DMS 273 (cell line): ENCODE measurements around the gene ITGA6.

Experiments used
- DNase-seq: peaks from one replicate; lab custom pipeline; 2025; ENCODE audit not compliant: unreplicated experiment; lab: John Stamatoyannopoulos, UW

ITGA6 gene

DNA sequence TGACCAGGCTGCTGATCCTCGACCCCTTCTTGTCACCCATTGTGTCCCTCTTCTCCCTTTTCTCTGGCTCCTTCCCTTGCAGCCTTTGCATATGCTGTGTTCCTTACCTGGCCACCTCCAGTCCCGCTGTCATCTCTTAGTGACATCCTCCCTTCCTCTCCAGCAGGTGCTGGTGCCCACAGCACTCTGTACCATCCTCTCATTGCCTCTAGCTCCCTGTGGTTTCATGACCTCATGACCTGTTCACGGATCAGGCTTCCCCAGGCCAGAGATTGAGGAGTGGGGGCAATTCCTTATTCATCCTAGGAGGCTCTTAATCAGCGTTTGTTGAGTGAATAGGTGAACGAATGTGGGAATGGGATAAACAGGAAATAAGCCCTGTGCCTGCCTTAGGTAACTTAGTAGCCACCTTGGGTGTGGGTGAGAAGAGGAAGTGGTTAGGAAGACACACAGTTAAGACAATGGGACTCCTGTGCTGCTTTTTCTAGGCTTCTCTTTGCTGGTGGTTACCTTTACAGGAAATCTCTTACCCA is 35.5 kb downstream of the ITGA6 start:
- DNase-seq = no peak

GRCh38 chr2:172464400-172465129 is 37.2 kb downstream of the ITGA6 start:
- peak; percentile 10 for DNase-seq

DNA sequence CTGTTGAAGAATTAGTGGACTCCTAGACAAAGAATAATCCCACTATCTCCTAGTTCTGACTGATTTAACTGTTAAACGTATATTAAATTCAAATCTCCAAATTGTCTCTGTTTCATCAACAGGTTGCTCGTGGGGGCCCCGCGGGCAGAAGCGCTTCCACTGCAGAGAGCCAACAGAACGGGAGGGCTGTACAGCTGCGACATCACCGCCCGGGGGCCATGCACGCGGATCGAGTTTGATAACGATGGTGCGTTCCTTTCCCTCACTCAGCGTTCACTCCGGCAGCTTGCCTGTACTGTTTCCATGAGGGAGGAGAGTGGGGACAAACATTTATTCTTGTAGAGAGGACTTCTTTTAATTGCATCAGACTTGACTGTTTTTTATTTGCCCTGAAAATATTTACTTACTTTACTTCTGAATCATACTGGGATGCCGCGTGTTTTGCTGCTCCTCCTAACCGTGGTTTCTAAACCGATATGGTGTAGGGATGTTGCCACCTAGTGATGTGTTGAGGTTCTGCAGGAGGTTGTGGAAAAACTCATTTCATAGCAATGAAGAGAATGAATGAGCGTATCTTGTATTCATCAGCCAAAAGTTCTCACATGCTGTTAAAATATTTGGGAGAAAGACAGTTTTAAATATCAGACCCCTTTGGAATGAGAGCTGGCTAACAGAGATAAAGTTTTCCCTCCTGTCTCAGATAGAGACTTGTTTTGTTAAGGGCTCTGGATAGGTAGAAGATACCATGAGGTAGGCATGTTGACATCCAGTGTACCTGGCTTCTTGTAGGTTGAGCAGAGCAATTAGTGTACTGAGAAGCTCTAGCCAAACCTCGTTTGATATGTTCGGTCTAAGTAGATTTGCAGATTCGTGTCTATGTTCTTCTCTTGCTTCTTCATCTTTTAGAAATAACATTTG is 38.3 kb downstream of the ITGA6 start:
- DNase-seq = peak; percentile 88

- peak; percentile 7 for DNase-seq
These were observed 40.0 kb downstream of the ITGA6 start for GRCh38 chr2:172467382-172467781.

DNA sequence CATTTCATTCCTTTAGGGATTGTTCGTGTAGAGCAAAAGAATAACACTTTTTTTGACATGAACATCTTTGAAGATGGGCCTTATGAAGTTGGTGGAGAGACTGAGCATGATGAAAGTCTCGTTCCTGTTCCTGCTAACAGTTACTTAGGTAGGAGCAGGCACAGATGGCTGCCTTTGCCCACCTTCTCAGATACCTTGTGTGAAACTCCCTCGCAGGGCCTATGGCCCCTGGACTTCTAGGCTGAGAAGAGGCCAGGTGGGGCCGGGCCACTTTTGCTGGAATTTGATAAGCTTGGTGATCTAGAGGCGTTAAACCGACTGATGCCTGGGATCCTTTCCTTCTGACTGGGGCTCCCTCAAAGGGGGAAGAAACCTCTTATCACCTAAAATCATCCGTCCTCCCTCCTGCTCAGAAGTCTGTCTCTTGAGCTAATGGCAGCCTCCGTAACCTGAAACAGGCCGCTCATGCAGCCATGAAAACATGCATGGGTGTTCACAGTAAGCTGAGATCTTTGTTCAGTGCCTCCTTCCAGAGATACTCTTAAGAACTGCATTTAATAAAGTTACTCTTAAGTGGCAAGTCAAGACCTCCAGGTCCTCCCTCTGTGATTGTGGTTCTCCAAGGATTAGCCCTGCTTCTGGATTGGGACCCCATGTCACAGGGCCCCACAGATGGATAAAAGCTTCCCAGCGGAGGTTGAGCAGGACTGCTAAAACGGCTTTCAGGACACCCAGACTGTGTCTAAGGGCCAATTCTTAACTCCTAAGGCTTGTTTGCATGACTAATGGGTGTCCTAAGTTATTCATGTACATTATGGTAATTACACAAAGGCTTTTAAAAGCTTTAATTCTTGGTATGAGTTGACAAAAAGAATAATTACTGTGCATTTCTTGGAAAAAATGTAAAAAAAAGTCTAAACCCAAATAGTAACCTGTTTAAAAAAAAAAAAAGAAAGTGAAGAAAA is 43.9 kb downstream of the ITGA6 start:
- no peak for DNase-seq

- no peak for DNase-seq
These were observed 45.2 kb downstream of the ITGA6 start for GRCh38 chr2:172472446-172473033.

- no peak for DNase-seq
These were observed 45.8 kb downstream of the ITGA6 start for GRCh38 chr2:172473167-172473566.

- no peak for DNase-seq
These were observed 51.0 kb downstream of the ITGA6 start for GRCh38 chr2:172478353-172478752.

GRCh38 chr2:172480301-172481218 is 53.2 kb downstream of the ITGA6 start:
- no peak for DNase-seq

DNA sequence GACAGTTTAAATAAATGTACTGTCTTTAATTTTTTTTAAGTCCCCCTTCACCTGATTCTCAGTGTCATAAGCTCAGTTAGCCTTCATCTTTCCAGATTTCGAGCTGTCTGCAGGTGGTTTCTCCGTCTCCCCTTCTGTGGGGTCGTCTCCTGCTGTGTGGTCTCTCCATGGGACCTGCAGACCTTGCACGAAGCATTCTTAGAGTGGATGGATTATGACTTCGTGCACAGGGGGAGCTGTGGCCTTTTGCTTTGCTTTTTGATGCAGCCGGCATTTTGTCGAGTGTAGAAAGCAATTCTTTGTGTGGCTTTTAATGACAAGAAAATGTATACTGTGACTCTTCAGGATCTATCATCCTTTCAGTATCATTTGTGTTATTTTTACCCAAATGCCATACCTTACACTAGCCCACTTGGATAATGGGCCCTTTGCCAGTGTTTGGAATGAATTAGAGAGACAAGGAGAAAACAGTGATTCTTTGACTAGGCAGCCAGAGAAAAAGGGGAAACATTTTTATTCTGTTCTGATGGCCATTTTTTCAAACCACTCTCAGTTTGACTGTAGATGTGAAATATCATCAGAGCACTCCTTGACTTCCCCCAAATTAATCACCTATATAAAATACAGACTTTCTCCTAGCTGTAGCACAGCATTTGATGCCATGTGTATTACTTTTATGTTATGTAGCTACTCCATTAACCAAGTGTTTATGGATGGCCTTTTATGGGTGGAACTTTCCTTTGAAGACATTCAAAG is 54.3 kb downstream of the ITGA6 start:
- DNase-seq = no peak

DNA sequence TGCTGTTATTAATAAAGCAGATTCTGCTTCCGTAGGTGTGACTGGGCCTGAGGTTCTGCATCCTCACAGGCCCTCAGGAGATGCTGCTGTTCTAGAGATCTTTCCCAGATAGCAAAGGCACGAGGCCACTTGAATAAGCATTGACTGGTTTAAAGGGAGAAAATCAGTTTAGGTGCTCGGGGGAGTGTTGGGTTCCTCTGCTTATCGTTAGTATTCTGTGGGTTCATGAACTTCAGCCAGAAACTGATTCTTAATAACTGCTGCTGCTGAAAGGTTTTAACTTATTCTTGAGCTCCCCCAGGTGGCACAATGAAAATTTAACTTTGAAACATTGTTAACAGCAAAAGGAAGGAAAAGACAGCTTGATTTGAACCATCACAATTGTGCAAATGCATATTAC is 56.9 kb downstream of the ITGA6 start:
- peak; percentile 56 for DNase-seq

DNA sequence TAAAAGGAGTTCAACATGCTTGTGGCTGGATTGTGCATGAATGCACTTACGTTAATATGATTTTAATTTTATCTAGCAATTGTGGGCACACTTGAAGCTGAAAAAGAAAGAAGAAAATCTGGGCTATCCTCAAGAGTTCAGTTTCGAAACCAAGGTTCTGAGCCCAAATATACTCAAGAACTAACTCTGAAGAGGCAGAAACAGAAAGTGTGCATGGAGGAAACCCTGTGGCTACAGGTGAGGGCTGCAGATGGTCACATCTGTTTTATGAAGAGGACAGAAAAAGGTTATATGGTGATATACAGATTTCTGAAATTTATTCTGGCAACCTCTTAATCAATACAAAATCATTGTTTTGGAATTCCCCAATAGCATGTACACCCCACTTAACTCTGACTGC is 57.3 kb downstream of the ITGA6 start:
- DNase-seq = no peak

GRCh38 chr2:172488556-172488955 is 61.2 kb downstream of the ITGA6 start:
- DNase-seq = no peak

- no peak for DNase-seq
These were observed 62.3 kb downstream of the ITGA6 start for GRCh38 chr2:172489681-172490080.

GRCh38 chr2:172496160-172496608 is 68.8 kb downstream of the ITGA6 start:
- no peak for DNase-seq

- DNase-seq = no peak
These were observed 79.8 kb downstream of the ITGA6 start for GRCh38 chr2:172507199-172507598.

DNA sequence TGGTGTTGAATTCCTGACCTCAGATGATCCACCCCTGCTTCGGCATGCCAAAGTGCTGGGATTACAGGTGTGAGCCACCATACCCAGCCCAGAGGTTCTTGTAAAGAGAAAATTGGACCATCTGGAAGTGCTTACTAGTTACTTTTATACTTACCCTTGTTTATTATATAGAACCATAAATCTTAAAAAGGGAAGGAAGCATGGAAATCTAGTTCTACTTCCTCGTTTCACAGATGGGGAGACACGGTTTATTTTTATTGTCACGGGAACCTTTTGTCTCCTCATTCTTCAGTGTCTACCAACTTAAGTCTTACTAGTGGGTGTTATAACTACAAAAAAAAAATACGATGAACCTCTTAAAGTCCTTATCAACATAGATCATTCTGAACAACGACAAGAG is 82.7 kb downstream of the ITGA6 start:
- DNase-seq = no peak

DNA sequence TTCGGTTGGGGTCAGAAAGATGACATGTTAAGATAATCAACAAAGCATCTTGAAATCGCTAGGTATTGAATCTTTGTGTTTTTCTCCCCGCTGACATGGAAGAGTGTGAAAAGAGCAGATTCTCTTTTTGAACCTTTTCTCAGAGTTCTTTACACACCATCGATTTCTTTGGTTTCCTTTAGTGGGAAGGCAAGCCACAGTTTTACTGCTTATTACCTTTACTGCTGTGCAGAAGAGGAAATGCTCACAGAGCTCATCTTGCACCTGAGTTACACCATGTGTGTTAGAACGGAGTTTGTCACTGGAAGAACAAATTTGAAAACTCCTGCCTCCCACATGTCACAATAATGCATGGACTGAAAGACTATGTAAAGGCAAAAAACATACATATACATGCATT is 83.2 kb downstream of the ITGA6 start:
- no peak for DNase-seq
